ENCODE measurements around the gene KCNMA1. TPM values are rescaled to one million over a fixed set of nuclear protein-coding genes. Genes with fewer than 3 reads are reported as not detected.

Gene KCNMA1
- total RNA-seq, 3 donors from 2014 or later (not counting 1 experiment from before 2014, with no cell fraction given), result 0.40 to 1.8 (median 0.63) TPM

DNA sequence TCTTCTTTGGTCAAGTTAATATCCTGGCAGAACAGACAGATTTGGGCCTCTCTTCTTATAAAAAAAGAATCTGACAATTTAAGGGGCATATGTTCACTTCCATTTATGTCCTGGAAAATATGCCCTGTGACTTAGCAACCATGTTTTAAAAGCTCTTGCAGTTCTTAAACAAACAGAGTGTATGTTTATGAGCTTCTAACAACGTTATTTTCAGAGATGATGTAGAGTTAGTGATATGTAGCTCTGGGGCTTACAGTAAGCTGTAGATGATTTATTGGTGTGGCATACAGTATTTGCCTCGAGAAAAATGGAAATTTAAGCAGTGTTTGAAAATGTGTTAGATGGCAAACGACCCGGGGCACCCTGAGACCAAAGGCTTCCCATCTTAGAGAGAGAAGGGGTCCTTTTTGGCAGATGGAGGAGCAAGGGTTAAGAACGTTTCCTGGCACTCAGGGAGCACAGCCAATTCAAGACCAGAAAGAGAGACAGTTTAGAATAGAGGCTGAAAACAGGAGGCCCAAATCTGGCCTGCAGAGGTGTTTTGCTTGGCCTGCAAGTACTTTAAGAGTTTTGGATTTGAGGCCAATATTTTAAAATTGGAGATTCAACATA lies 397.5 kb downstream of the KCNMA1 start:
- DNase-seq, result no peak
- 76% methylated on average over 5 of the region's 5 CpGs for WGBS (ENCODE audit: insufficient coverage)
- intact Hi-C loops (cut with micrococcal nuclease), result no loop called here
- no peak overlapping the region for H3K4me3 ChIP-seq (ENCODE audit: low read length)
- H3K9me3 ChIP-seq (ENCODE audit: control insufficient read depth, insufficient read depth, low read length), result no peaks in the 10 kb centered on the region
- no peak for ATAC-seq
- H3K4me1 ChIP-seq (ENCODE audit: control insufficient read depth, insufficient read depth, low read length), result no peaks in the 10 kb centered on the region
- Mint-ChIP-seq H3K4me3 (no peak overlapping the region), H3K9me3 (no peaks in the 10 kb centered on the region), H3K27ac (no peak overlapping the region), H3K36me3 (no peaks in the 10 kb centered on the region), H3K4me1 (peaks cover 0 to 5% of the 10 kb centered on the region in 2 donors), H3K27me3 (ENCODE audit: low read depth in 2 of 2) (no peaks in the 10 kb centered on the region)
- H3K27me3 ChIP-seq (ENCODE audit: control insufficient read depth, insufficient read depth, low read length), result no peaks in the 10 kb centered on the region
- no peaks in the 10 kb centered on the region for H3K36me3 ChIP-seq (ENCODE audit: control insufficient read depth, insufficient read depth, low read length)
- TF ChIP-seq, protein P1, sequence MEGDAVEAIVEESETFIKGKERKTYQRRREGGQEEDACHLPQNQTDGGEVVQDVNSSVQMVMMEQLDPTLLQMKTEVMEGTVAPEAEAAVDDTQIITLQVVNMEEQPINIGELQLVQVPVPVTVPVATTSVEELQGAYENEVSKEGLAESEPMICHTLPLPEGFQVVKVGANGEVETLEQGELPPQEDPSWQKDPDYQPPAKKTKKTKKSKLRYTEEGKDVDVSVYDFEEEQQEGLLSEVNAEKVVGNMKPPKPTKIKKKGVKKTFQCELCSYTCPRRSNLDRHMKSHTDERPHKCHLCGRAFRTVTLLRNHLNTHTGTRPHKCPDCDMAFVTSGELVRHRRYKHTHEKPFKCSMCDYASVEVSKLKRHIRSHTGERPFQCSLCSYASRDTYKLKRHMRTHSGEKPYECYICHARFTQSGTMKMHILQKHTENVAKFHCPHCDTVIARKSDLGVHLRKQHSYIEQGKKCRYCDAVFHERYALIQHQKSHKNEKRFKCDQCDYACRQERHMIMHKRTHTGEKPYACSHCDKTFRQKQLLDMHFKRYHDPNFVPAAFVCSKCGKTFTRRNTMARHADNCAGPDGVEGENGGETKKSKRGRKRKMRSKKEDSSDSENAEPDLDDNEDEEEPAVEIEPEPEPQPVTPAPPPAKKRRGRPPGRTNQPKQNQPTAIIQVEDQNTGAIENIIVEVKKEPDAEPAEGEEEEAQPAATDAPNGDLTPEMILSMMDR (IDR thresholded peaks at IDR 0.05), result no peak
- no peak overlapping the region for H3K27ac ChIP-seq (ENCODE audit: low read length)

DNA sequence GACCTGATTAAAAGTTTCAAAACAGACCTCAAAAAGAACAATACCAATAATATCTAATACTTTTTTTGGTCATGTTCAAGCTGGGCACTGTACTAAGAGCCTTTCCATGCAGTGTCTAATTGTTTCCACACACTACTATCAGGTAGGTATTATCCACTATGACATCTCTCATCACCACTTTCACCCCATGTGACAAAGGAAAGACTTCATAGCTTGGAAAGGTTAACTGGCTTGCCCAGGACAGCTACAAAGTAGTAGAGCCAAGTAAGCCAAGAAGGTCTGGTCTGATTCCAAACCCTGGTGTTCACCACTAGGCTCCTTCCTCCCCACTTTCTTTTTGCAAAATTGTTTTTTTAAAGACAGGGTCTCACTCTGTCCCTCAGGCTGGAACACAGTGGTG lies 400.5 kb downstream of the KCNMA1 start:
- H3K36me3 Mint-ChIP-seq, result no peaks in the 10 kb centered on the region
- no peak for DNase-seq
- TF ChIP-seq, protein P1 (IDR thresholded peaks at IDR 0.05), result no peak
- Histone ChIP-seq H3K4me3 (ENCODE audit: low read length) (no peak overlapping the region), H3K9me3 (ENCODE audit: control insufficient read depth, insufficient read depth, low read length) (no peaks in the 10 kb centered on the region), H3K27me3 (ENCODE audit: control insufficient read depth, insufficient read depth, low read length) (no peaks in the 10 kb centered on the region), H3K4me1 (ENCODE audit: control insufficient read depth, insufficient read depth, low read length) (no peaks in the 10 kb centered on the region), H3K36me3 (ENCODE audit: control insufficient read depth, insufficient read depth, low read length) (no peaks in the 10 kb centered on the region), H3K27ac (ENCODE audit: low read length) (no peak overlapping the region)
- no peaks in the 10 kb centered on the region for H3K4me1 Mint-ChIP-seq
- intact Hi-C loops (cut with micrococcal nuclease), result no loop called here
- peaks cover 7 to 8% of the 10 kb centered on the region in 2 donors for H3K27me3 Mint-ChIP-seq (ENCODE audit: low read depth in 2 of 2)
- H3K9me3 Mint-ChIP-seq, result no peaks in the 10 kb centered on the region
- ATAC-seq, result no peak
- H3K4me3 Mint-ChIP-seq, result no peak overlapping the region
- H3K27ac Mint-ChIP-seq, result no peak overlapping the region

DNA sequence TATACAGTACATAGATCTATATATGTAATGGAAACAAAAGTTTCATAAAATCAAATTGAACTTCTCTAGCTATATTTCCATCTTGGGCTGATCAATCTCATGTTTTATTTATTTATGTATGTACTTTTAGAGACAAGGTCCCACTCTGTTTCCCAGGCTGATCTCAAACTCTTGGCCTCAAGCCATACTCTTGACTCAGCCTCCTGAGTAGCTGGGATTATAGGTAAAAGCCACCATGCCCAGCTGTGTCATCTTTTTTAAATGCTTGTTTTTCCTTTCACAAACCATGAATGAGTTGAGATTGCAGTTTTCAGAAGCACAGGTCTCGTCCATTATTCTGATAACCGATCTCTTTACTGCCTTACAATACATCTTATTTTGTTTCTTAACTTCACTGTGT lies 400.9 kb downstream of the KCNMA1 start:
- TF ChIP-seq, protein P1 (IDR thresholded peaks at IDR 0.05), result no peak
- ATAC-seq, result no peak
- H3K4me3 Mint-ChIP-seq, result no peak overlapping the region

DNA sequence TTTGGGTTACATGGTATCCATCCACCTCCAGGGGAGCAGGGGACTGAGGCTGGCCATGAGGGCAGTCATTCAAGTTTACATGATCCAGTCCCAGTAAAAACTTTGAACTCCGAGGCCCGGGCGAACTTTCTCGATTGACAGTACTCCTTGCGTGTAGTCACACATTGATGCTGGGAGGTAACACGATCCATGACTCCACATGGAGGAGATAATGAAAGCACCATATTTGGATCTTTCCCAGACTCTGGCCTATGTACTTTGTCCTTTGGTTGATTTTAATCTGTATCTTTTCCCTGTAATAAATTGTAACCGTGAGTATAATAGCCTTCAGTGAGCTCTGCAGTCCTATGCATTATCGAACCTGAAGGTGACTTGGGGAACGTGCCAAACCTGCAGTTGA lies 401.6 kb downstream of the KCNMA1 start:
- H3K27ac ChIP-seq (ENCODE audit: low read length), result no peak overlapping the region
- Mint-ChIP-seq H3K27ac (no peak overlapping the region), H3K27me3 (ENCODE audit: low read depth in 2 of 2) (peaks cover 13 to 17% of the 10 kb centered on the region in 2 donors), H3K4me1 (no peaks in the 10 kb centered on the region), H3K4me3 (no peak overlapping the region), H3K9me3 (no peaks in the 10 kb centered on the region), H3K36me3 (no peaks in the 10 kb centered on the region)
- WGBS (ENCODE audit: insufficient coverage), result 85% methylated on average over 9 of the region's 9 CpGs
- DNase-seq, result no peak
- no peaks in the 10 kb centered on the region for H3K27me3 ChIP-seq (ENCODE audit: control insufficient read depth, insufficient read depth, low read length)
- H3K4me1 ChIP-seq (ENCODE audit: control insufficient read depth, insufficient read depth, low read length), result no peaks in the 10 kb centered on the region
- intact Hi-C loops (cut with micrococcal nuclease), result no loop called here
- no peak for ATAC-seq
- H3K4me3 ChIP-seq (ENCODE audit: low read length), result no peak overlapping the region
- no peaks in the 10 kb centered on the region for H3K36me3 ChIP-seq (ENCODE audit: control insufficient read depth, insufficient read depth, low read length)
- TF ChIP-seq, protein P1 (IDR thresholded peaks at IDR 0.05), result no peak
- H3K9me3 ChIP-seq (ENCODE audit: control insufficient read depth, insufficient read depth, low read length), result no peaks in the 10 kb centered on the region

More for the DNA sequence above, 400.9 kb downstream of the KCNMA1 start:
- H3K27me3 ChIP-seq (ENCODE audit: control insufficient read depth, insufficient read depth, low read length), result no peaks in the 10 kb centered on the region
- Mint-ChIP-seq H3K4me1 (no peaks in the 10 kb centered on the region), H3K27ac (no peak overlapping the region), H3K27me3 (ENCODE audit: low read depth in 2 of 2) (peaks cover 9 to 13% of the 10 kb centered on the region in 2 donors), H3K36me3 (no peaks in the 10 kb centered on the region), H3K9me3 (no peaks in the 10 kb centered on the region)
- intact Hi-C loops (cut with micrococcal nuclease), result no loop called here
- no peaks in the 10 kb centered on the region for H3K36me3 ChIP-seq (ENCODE audit: control insufficient read depth, insufficient read depth, low read length)
- no peak for DNase-seq
- H3K9me3 ChIP-seq (ENCODE audit: control insufficient read depth, insufficient read depth, low read length), result no peaks in the 10 kb centered on the region
- no peak overlapping the region for H3K4me3 ChIP-seq (ENCODE audit: low read length)
- WGBS (ENCODE audit: insufficient coverage), result 100% methylated on average over 2 of the region's 2 CpGs
- no peaks in the 10 kb centered on the region for H3K4me1 ChIP-seq (ENCODE audit: control insufficient read depth, insufficient read depth, low read length)
- no peak overlapping the region for H3K27ac ChIP-seq (ENCODE audit: low read length)
